Stomach (tissue), 4 donors: ENCODE results near the gene FGF4.

Experiments used
- EP300 ChIP-seq: sonication (generic); formaldehyde crosslinking; IDR thresholded peaks from one replicate; pipeline ENCODE4 v1.6.1; 2017; ENCODE audit warnings: antibody characterized with exemption
- POLR2AphosphoS5 ChIP-seq, 3 donors: sonication (generic); formaldehyde crosslinking; IDR thresholded peaks; one replicate each; pipeline ENCODE4 v1.6.1; 2016; ENCODE audit warnings: antibody characterized with exemption in 3 of 3

DNA sequence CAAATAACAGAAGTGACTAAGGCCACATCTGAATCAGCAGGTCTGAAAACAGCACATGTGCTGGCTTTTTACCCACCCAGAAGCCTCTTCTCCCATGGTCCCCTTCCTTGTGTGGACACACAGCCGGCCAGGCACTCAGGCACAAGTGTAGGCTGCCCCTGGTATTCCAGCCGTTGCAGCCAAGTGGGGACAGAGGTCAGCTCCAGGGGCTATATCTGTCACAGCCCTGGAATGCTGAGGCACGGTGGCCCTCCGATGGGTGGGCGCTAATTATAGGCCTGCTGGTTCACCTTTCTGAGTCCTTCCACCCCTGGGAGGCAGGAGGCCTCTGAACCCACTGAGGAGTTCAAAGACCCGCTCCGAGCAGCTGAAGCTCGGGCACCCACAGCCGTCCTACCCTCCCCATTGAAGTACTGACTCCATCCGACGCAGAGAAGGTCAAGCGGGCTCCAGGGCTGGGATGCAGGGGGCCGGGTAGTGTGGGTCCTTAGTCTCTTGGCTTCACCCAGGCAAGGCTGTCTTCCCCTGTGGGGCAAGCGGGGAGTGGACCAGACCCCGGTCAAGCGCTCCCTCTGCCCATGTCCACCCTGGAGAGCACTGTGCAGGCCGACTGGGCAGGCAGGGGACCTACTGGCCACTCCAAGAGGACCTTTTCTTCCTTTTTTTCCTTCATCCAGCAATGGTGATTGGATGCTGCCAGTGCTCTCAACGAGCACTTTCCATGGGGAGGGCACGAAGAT lies 29.8 kb upstream of the FGF4 start:
- no peak for TF ChIP-seq EP300
- no peak for TF ChIP-seq POLR2AphosphoS5 (IDR thresholded peaks at IDR 0.05)
